Ishikawa (cell line): ENCODE measurements around the gene GRIA4.
A peak's percentile ranks its signal among the peaks of the same experiment; 100 is the strongest.

Source experiments
- CEBPB ChIP-seq: IDR thresholded peaks from 2 replicates; pipeline ENCODE4 v1.6.1; 2012
- CREB1 ChIP-seq: IDR thresholded peaks from 2 replicates; pipeline ENCODE4 v1.6.1; 2012; ENCODE audit warnings: low read depth
- EGR1 ChIP-seq: IDR thresholded peaks from 2 replicates; pipeline ENCODE4 v1.6.1; 2012
- EP300 ChIP-seq: IDR thresholded peaks from 2 replicates; pipeline ENCODE4 v1.6.1; 2012; ENCODE audit warnings: borderline replicate concordance
- FOXM1 ChIP-seq: IDR thresholded peaks from 2 replicates; pipeline ENCODE4 v1.6.1; 2012; ENCODE audit warnings: low read depth, borderline replicate concordance
- MAX ChIP-seq: IDR thresholded peaks from 2 replicates; pipeline ENCODE4 v1.6.1; 2012
- NFIC ChIP-seq: IDR thresholded peaks from 2 replicates; pipeline ENCODE4 v1.6.1; 2012
- RAD21 ChIP-seq: IDR thresholded peaks from 2 replicates; pipeline ENCODE4 v1.6.1; 2012; ENCODE audit warnings: low read depth
- REST ChIP-seq: IDR thresholded peaks from 2 replicates; pipeline ENCODE4 v1.6.1; 2012; ENCODE audit warnings: low read depth, mild to moderate bottlenecking
- TAF1 ChIP-seq: IDR thresholded peaks from 2 replicates; pipeline ENCODE4 v1.6.1; 2012; ENCODE audit warnings: low read depth, mild to moderate bottlenecking
- TCF12 ChIP-seq: IDR thresholded peaks from 2 replicates; pipeline ENCODE4 v1.6.1; 2012; ENCODE audit warnings: low read depth
- TEAD4 ChIP-seq: IDR thresholded peaks from 2 replicates; pipeline ENCODE4 v1.6.1; 2012
- USF1 ChIP-seq: IDR thresholded peaks from 2 replicates; pipeline ENCODE4 v1.6.1; 2012
- YY1 ChIP-seq: IDR thresholded peaks from 2 replicates; pipeline ENCODE4 v1.6.1; 2012; ENCODE audit warnings: low read depth
- ZBTB7A ChIP-seq: IDR thresholded peaks from 2 replicates; pipeline ENCODE4 v1.6.1; 2012; ENCODE audit warnings: low read depth

Gene GRIA4

GRCh38 chr11:105858841-105859240 is 249.0 kb downstream of the GRIA4 start:
- no peak for TF ChIP-seq FOXM1
- TF ChIP-seq EP300, result no peak
- no peak for TF ChIP-seq RAD21
- TF ChIP-seq TCF12, result no peak
- no peak for TF ChIP-seq CEBPB
- no peak for TF ChIP-seq REST
- no peak for TF ChIP-seq MAX
- no peak for TF ChIP-seq EGR1

GRCh38 chr11:105860105-105860504 is 250.2 kb downstream of the GRIA4 start:
- TF ChIP-seq TEAD4, result no peak
- TF ChIP-seq MAX, result no peak

- TF ChIP-seq RAD21 (peak; percentile 49), TCF12 (no peak)
Observed at GRCh38 chr11:105861225-105861624, 251.4 kb downstream of the GRIA4 start.

GRCh38 chr11:105862736-105863367 is 253.0 kb downstream of the GRIA4 start:
- TF ChIP-seq REST, result no peak
- no peak for TF ChIP-seq CEBPB
- no peak for TF ChIP-seq USF1
- TF ChIP-seq RAD21, result peak; percentile 84
- no peak for TF ChIP-seq TCF12

GRCh38 chr11:105863523-105863922 is 253.7 kb downstream of the GRIA4 start:
- TF ChIP-seq EP300, result no peak
- no peak for TF ChIP-seq FOXM1
- no peak for TF ChIP-seq TAF1
- no peak for TF ChIP-seq YY1
- no peak for TF ChIP-seq RAD21
- no peak for TF ChIP-seq TCF12
- TF ChIP-seq ZBTB7A, result no peak
- no peak for TF ChIP-seq NFIC
- no peak for TF ChIP-seq CEBPB
- no peak for TF ChIP-seq TEAD4
- TF ChIP-seq MAX, result no peak
- no peak for TF ChIP-seq CREB1
- TF ChIP-seq REST, result no peak
- TF ChIP-seq USF1, result no peak
- no peak for TF ChIP-seq EGR1
